GM19035 (cell line): ENCODE data around the gene RWDD3.

Source experiments
- ATAC-seq: cut with Tn5 transposase; IDR thresholded peaks from one replicate; pipeline ENCODE4 v1.9.1; 2021; ENCODE audit not compliant: unreplicated experiment

Gene RWDD3, protein sequence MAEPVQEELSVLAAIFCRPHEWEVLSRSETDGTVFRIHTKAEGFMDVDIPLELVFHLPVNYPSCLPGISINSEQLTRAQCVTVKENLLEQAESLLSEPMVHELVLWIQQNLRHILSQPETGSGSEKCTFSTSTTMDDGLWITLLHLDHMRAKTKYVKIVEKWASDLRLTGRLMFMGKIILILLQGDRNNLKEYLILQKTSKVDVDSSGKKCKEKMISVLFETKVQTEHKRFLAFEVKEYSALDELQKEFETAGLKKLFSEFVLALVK

GRCh38 chr1:95233737-95234500, at the start of gene RWDD3:
TSS of gene RWDD3 (plus strand) at chr1:95234210. CDS start at chr1:95234231, 21 bp downstream.
- peak; percentile 96 for ATAC-seq

GRCh38 chr1:95186149-95186548, 47.9 kb upstream of the RWDD3 start:
- no peak for ATAC-seq

GRCh38 chr1:95193591-95193990, 40.4 kb upstream of the RWDD3 start:
- ATAC-seq = no peak

- ATAC-seq = no peak
Observed at GRCh38 chr1:95195046-95195445, 39.0 kb upstream of the RWDD3 start.

GRCh38 chr1:95196017-95196416, 38.0 kb upstream of the RWDD3 start:
- no peak for ATAC-seq

GRCh38 chr1:95197616-95198252, 36.3 kb upstream of the RWDD3 start:
- ATAC-seq = no peak

DNA sequence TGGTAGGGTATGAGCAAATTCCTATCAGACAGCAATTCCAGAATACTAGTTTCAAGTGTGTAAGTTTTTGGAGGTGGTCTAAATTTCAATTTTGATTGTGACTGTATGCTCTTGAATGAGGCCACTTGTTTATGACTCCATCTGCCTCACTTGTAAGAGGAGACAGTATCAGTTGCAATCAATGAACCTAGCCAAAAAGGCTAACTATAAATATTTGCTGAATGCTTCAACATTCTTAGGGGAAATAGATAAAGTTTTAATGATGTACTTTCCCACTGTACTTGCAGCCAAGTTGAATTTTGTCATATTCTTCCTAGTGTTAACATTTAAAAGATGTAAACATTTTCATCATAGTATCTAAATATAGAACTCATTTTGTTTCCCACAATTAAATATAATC, 32.1 kb upstream of the RWDD3 start:
- ATAC-seq = no peak

DNA sequence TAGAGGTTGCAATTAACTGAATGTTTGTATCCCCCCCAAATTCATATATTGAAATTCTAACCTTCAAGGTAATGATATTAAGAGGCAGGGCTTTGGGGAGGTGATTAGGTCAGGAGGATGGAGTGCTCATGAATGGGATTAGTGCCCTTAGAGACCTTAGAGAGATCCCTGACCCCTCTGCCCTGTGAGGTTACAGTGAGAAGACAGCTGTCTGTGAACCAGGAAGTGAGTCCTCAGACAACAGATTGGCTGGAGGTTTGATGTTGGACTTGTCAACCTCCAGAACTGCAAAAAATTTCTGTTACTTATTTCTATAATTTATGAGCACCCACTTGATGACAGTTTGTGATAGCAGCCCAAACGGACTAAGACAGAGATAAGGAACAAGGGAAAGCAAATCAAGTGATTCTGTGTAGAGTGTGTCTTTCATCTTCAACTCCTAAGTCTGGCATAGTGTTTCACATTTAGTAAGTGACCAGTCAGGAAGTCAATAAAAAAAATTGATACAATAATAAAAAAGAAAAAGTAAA, 30.0 kb upstream of the RWDD3 start:
- ATAC-seq = no peak

DNA sequence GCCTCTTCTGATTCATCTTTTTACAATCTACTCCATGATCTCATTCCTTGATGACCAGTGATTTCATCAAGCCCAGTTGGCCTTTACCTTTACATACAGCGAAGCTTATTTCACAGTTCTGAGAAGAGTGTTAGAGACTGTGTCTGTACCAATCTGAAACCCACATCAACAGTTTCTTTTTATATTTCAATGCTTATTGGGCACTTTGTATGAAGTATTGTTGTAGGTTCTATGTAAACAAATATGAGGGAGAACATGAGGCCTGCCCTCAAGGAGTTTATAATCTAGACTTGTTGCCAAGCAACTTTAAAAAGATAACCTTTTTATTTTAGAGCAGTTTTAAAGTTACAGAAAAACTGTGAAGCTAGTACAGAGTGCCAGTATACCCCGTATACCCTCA, 27.5 kb upstream of the RWDD3 start:
- ATAC-seq = no peak

DNA sequence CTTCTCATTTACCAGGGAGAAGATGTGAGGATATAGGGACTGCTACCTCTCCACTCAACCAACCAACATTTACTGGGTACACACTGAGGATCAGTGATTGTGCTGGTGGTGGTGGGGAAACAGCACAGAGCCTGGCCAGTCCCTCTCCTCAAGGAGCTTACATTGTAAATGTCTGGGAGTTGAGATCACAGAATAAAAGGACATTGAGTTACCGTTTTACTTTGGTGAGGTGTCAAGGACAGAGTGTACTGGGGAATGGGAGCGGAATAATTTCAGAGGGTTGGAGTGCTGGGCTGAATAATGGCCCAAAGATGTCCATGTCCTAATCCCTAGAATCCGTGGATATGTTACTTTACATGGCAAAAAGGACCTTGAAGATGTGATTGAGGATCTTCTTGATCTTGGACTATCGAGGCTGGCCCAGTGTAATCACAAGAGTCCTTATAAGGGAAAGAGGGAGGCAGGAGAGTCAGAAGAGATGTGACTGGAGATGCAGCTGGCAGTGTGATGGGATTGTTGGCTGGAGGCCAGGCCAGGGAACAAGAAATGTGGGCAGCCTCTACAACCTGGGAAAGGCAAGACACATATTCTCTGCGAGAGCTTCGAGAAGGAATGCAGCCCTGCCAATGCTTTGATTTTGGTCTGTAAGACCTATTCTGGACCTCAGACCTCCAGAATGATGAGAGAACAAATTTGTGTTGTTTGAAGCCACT, 26.6 kb upstream of the RWDD3 start:
- ATAC-seq = no peak

GRCh38 chr1:95208876-95209275, 25.1 kb upstream of the RWDD3 start:
- ATAC-seq = no peak

DNA sequence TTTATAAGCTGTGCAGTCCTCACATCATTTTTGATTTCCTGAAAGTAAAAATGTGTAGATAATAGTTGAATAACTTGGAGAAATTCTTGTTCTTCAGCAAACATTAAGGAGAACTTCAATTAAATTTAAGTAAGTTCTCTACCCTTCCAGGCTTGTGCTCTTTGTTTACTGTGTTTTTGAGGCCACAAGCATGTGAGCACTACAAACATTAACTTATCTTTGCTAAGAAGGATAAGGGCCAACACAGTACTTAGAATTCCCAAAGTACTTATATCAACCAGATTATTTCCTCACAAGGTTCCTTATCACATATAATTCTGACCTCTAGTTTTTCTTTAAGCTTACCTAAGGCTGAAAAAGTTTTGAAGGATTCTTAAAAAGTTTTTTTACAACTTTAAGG, 24.7 kb upstream of the RWDD3 start:
- no peak for ATAC-seq

DNA sequence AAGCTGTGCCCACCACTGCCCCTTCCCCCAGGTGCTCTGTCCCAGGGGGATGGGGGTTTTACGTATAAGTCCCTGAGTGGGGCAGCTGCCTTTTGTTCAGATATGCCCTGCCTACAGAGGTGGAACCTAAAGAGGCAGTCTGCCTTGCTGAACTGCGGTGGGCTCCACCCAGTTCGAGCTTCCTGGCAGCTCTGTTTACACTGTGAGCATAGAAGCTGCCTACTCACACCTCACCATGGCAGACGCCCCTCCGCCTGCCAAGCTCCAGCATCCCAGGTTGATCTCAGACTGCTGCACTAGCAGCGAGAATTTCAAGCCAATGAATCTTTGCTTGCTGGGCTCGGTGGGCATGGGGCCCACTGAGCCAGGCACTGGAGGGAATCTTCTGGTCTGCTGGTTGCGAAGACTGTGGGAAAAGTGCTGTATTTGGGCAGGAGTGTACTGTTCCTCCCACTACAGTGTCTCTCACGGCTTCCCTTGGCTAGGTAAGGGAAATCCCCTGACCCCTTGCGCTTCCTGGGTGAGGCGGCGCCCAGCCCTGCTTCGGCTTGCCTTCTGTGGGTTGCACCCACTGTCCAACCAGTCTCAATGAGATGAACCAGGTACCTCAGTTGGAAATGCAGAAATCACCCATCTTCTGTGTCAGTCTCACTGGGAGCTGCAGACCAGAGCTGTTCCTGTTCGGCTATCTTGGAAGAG, 17.6 kb upstream of the RWDD3 start:
- no peak for ATAC-seq

- ATAC-seq = no peak
Observed at GRCh38 chr1:95217371-95217770, 16.6 kb upstream of the RWDD3 start.

DNA sequence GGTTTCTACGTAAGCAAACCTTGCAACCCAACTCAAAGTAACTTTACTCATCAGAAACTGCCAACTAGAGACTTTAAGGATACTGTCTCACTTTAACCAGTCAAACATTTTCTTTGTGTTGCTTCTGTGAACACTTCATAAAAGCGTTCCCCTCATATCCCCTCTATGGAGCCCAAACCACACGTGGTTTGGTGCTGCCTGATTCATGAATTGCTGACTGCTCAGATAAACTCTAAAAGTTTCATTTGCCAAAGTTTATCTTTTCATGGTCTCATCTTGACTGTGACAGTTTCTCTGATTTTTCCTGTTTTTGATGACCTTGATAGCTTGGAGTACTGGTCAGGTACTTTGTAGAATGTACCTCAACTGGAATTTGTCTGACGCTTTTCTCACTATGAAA, 14.6 kb upstream of the RWDD3 start:
- ATAC-seq = no peak

GRCh38 chr1:95221306-95221705, 12.7 kb upstream of the RWDD3 start:
- no peak for ATAC-seq

DNA sequence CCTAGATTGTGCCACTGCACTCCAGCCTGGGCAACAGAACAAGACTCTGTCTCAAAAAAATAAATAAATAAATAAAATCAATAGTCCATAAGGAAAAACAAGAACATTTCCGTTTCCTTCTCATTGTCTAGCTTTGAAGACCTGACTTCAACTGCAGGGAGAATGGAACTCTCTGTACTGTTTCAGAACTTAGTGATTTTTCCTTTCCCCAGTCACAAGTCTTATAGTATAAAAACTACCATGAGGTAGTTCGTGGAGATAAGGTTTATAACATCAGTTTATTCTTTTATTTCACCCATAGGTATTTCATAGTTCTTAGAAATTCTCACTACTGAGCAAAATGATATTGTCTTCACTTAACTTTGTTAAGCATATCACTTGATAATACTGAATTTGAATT, 11.4 kb upstream of the RWDD3 start:
- ATAC-seq = no peak

- no peak for ATAC-seq
Observed at GRCh38 chr1:95223110-95223509, 10.9 kb upstream of the RWDD3 start.

DNA sequence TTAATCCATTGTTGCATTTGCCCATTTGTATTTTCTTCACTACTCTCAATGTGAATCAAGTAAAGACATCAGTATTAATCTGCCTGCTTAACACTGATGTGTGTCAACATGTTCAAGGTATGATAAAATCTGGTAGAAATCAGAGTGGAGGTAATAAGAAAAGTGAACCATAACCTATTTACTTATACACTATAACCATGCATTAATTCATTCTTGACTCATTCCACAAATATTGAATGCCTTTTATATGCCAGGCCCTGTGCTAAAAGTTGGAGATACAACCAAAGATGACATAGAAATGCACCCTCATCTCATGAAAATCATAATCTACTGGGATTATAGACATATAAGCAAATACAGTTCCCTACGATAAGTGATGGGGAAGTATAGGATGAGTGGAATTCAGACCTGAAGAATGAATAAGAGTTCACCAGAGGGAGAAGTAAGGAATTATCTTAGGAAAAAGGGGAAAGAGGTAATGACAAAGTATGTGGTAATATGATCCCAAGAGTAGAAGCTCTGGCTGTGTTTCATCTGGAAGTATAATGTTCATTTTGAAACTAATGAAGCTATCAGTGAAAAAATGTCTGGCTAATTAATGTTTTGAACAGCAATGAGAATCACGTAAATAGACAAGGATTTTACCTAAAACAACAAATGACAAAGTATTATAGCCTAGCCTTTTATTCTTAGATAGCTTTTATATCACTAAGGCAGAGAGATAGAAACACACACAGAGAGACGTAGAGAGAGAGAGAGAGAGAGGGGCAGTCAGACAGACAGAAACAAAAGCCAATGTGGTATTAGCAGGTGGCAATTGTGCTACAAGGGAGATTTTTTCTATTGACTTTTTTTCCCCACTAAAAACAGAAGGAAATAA, 7.0 kb upstream of the RWDD3 start:
- no peak for ATAC-seq

GRCh38 chr1:95229037-95229436, 5.0 kb upstream of the RWDD3 start:
- ATAC-seq = no peak
